Keratinocyte (primary cell): ENCODE measurements around the gene CASP7. TPM values are rescaled to one million over a fixed set of nuclear protein-coding genes. Genes with fewer than 3 reads are reported as not detected.
A peak's percentile ranks its signal among the peaks of the same experiment; 100 is the strongest.

Source experiments
- DNase-seq: peaks from one replicate; pipeline ENCODE4 v3.0.0-alpha.2; 2011; ENCODE audit warnings: low read depth, missing footprints, low spot score
- FAIRE-seq: peaks from 2 replicates; lab custom pipeline; 2011; peaks lifted over from hg19 to GRCh38; lab: Jason Lieb, UNC
- H2AFZ ChIP-seq: 2 replicates; pipeline ENCODE4 v1.6.0; 2012; ENCODE audit warnings: low read length, control low read depth, inconsistent platforms; ENCODE audit not compliant: control insufficient read depth
- H3K27ac ChIP-seq: 2 replicates; pipeline ENCODE4 v1.5.1; 2011; ENCODE audit warnings: low read length; ENCODE audit not compliant: control insufficient read depth, insufficient read depth
- H3K27me3 ChIP-seq: 3 replicates; pipeline ENCODE4 v1.6.0; 2011; ENCODE audit warnings: low read length; ENCODE audit not compliant: control insufficient read depth, insufficient read depth; ENCODE audit errors: extremely low read depth
- H3K36me3 ChIP-seq, 2 experiments: 2 replicates in 1 of 2; 3 replicates in 1 of 2; pipeline ENCODE4 v1.5.1; 2011; ENCODE audit warnings: low read length in 2 of 2, mild to moderate bottlenecking in 1 of 2; ENCODE audit not compliant: control insufficient read depth in 2 of 2, insufficient read depth in 2 of 2; ENCODE audit errors: extremely low read depth in 1 of 2
- H3K4me1 ChIP-seq: 3 replicates; pipeline ENCODE4 v1.5.1; 2011; ENCODE audit warnings: low read length; ENCODE audit not compliant: control insufficient read depth, insufficient read depth; ENCODE audit errors: extremely low read depth
- H3K4me2 ChIP-seq: 3 replicates; pipeline ENCODE4 v1.6.0; 2011; ENCODE audit warnings: low read depth, low read length; ENCODE audit not compliant: control insufficient read depth, insufficient read depth; ENCODE audit errors: extremely low read depth
- H3K4me3 ChIP-seq, 3 experiments: fragments of 200-600 bp in 1 of 3; sonication (generic) in 1 of 3; 2 replicates in 2 of 3; 3 replicates in 1 of 3; pipeline ENCODE4 v1.5.1; 2011 to 2016; ENCODE audit warnings: low read length in 3 of 3, mild to moderate bottlenecking in 3 of 3, control low read depth in 2 of 3, inconsistent platforms in 1 of 3, low read depth in 1 of 3, mixed read lengths in 1 of 3, mixed run types in 1 of 3, moderate library complexity in 1 of 3; ENCODE audit not compliant: control insufficient read depth in 2 of 3, insufficient read depth in 2 of 3; ENCODE audit errors: extremely low read depth in 1 of 3
- H3K79me2 ChIP-seq: 2 replicates; pipeline ENCODE4 v1.6.0; 2012; ENCODE audit warnings: low read length; ENCODE audit not compliant: control insufficient read depth, insufficient read depth
- H3K9ac ChIP-seq: 3 replicates; pipeline ENCODE4 v1.6.0; 2011; ENCODE audit warnings: low read length; ENCODE audit not compliant: control insufficient read depth, insufficient read depth; ENCODE audit errors: extremely low read depth
- H3K9me1 ChIP-seq: 3 replicates; pipeline ENCODE4 v1.6.0; 2011; ENCODE audit warnings: low read length; ENCODE audit not compliant: control insufficient read depth, insufficient read depth; ENCODE audit errors: extremely low read depth
- H3K9me3 ChIP-seq: 2 replicates; pipeline ENCODE4 v1.5.1; 2012; ENCODE audit warnings: low read depth, low read length; ENCODE audit not compliant: control insufficient read depth
- H4K20me1 ChIP-seq: 3 replicates; pipeline ENCODE4 v1.6.0; 2011; ENCODE audit warnings: low read length; ENCODE audit not compliant: control insufficient read depth, insufficient read depth; ENCODE audit errors: extremely low read depth
- EZH2 ChIP-seq: IDR thresholded peaks from one replicate; pipeline ENCODE4 v1.6.1; 2012; ENCODE audit warnings: inconsistent platforms, mild to moderate bottlenecking, low read length, moderate library complexity
- dilution Hi-C: fragments of 300-500 bp; cut with MboI; formaldehyde crosslinking; loops from one replicate; pipeline ENCODE4 v1.7.0; 2020; ENCODE audit warnings: low sequenced_read_pairs; ENCODE audit not compliant: extremely low pct_ligation_motif_present
- polyA plus RNA-seq, 5 experiments: library from polyadenylated mRNA; depleted of rRNA in 3 of 5; stranded (reverse) in 3 of 5; stranded (forward) in 1 of 5; unstranded in 1 of 5; fragments of >200 nt; gene quantifications; 1 replicate in 1 of 5; 2 replicates in 3 of 5; 3 replicates in 1 of 5; pipeline versions ENCODE4 v1.2.1 to v1.2.3, GENCODE V29; 2011 to 2012; ENCODE audit warnings: missing spikeins in 2 of 5, low read depth in 1 of 5, low replicate concordance in 1 of 5
- TF ChIP-seq, protein P1 (sequence below), 3 experiments: IDR thresholded peaks in 1 of 3; conservative IDR thresholded peaks in 1 of 3; optimal IDR thresholded peaks in 1 of 3; 2 replicates in 2 of 3; 3 replicates in 1 of 3; pipeline versions ENCODE3 to v1.5.1; 2011; ENCODE audit warnings: low read length in 3 of 3, mild to moderate bottlenecking in 3 of 3, moderate library complexity in 2 of 3, control low read depth in 1 of 3, inconsistent platforms in 1 of 3; ENCODE audit not compliant: insufficient read depth in 2 of 3; ENCODE audit errors: extremely low read depth in 1 of 3

The CASP7 gene
- polyA plus RNA-seq, 1 donor (not counting 4 experiments of a cell fraction or from before 2014, with no cell fraction given): 23.2 TPM

DNA sequence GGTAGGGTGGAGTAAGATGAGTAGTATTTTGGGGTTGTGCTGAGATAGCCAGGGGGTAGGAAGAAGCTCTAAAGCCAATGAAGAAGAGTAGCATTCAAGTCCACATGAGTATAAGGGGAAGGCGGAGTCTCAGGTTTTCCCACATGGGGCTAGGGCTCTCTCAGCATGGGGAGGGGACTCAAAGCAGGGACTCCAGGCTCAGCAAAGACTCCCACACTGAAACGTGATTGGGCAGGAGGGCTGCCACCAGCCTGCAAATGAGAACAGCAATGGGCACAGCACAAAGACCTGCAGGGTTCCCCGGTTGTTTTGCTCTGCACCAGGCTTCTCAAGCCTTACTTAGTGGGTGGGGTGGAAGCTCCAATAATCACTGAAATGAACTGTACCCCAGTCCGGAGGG is 14.4 kb upstream of the CASP7 start:
- H2AFZ ChIP-seq: no peak overlapping the region
- dilution Hi-C loops: no loop called here

DNA sequence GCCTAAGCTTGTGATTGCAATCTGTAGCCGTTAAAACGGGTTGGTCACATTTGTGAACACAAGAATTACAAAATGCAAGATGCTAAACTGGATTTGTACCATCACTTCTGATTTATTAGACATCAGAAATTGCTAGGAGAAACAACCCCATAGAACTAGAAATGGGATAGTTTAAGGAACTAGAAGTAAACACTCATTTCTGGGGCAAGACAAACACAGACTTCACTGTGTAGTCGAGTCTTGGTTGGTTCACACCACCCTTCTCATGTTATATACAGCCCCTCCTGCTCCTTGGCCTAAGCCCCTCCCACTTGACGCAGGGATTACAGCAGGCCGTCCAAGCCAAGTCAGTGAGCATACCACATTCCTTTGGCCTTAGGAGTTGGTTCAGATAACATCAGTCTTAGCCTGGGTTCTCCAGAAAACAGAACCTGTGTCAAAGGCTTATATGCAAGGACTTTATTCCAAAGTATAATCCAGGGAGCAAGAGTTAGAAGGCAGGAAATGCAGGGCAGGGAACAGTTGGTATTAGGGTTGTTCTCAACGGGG is 13.8 kb upstream of the CASP7 start:
- Histone ChIP-seq H3K4me3 (no peak overlapping the region), H3K4me2 (no peak overlapping the region), H4K20me1 (no peaks in the 10 kb centered on the region), H2AFZ (no peak overlapping the region), H3K9ac (no peak overlapping the region), H3K27me3 (no peaks in the 10 kb centered on the region), H3K9me1 (no peaks in the 10 kb centered on the region), H3K9me3 (no peaks in the 10 kb centered on the region), H3K27ac (no peak overlapping the region), H3K36me3 (no peaks in the 10 kb centered on the region), H3K4me1 (peaks cover 16% of the 10 kb centered on the region), H3K79me2 (no peaks in the 10 kb centered on the region)
- no peak for TF ChIP-seq EZH2
- TF ChIP-seq, protein P1, sequence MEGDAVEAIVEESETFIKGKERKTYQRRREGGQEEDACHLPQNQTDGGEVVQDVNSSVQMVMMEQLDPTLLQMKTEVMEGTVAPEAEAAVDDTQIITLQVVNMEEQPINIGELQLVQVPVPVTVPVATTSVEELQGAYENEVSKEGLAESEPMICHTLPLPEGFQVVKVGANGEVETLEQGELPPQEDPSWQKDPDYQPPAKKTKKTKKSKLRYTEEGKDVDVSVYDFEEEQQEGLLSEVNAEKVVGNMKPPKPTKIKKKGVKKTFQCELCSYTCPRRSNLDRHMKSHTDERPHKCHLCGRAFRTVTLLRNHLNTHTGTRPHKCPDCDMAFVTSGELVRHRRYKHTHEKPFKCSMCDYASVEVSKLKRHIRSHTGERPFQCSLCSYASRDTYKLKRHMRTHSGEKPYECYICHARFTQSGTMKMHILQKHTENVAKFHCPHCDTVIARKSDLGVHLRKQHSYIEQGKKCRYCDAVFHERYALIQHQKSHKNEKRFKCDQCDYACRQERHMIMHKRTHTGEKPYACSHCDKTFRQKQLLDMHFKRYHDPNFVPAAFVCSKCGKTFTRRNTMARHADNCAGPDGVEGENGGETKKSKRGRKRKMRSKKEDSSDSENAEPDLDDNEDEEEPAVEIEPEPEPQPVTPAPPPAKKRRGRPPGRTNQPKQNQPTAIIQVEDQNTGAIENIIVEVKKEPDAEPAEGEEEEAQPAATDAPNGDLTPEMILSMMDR (optimal IDR thresholded peaks at IDR 0.05 in 1 of 3, IDR thresholded peaks at IDR 0.05 in 1 of 3, conservative IDR thresholded peaks at IDR 0.05 in 1 of 3; ENCODE audit: extremely low read depth in 1 of 3, insufficient read depth in 2 of 3, low read length in 3 of 3): no peak
- dilution Hi-C loops: no loop called here
- FAIRE-seq (peak; percentile 74), DNase-seq (no peak)

More for the DNA sequence above, 14.4 kb upstream of the CASP7 start:
- no peak overlapping the region for H3K4me3 ChIP-seq
- H3K27me3 ChIP-seq: no peaks in the 10 kb centered on the region
- TF ChIP-seq, protein P1 (optimal IDR thresholded peaks at IDR 0.05 in 1 of 3, IDR thresholded peaks at IDR 0.05 in 1 of 3, conservative IDR thresholded peaks at IDR 0.05 in 1 of 3; ENCODE audit: extremely low read depth in 1 of 3, insufficient read depth in 2 of 3, low read length in 3 of 3): no peak
- no peak for TF ChIP-seq EZH2
- DNase-seq (no peak), FAIRE-seq (no peak)
- no peak overlapping the region for H3K27ac ChIP-seq
- H4K20me1 ChIP-seq: no peaks in the 10 kb centered on the region
- H3K4me1 ChIP-seq: peaks cover 16% of the 10 kb centered on the region
- no peak overlapping the region for H3K4me2 ChIP-seq
- H3K9me1 ChIP-seq: no peaks in the 10 kb centered on the region
- no peak overlapping the region for H3K9ac ChIP-seq
- no peaks in the 10 kb centered on the region for H3K36me3 ChIP-seq
- no peaks in the 10 kb centered on the region for H3K79me2 ChIP-seq
- no peaks in the 10 kb centered on the region for H3K9me3 ChIP-seq
